ENCODE results near the gene ABLIM3.

ABLIM3 gene

DNA sequence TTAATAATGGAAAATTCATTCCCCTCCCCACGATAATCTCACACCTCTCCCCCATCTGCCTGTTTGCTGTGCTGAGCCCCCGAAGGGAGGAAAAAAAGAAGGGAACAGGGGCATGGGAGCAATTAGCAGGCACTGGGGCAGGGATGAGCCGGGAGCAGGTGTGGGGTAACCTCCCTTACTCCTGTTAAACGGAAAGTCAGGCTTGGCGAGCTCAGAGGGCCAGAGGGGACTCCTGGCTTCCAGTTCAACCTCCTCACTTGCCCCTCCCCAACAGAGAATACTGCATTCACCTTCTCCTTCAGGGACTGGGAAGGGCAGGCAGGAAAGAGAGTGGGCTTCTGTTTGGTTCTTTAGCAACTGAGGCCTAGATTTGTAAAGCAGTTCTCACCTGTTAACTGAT, 131.9 kb downstream of the ABLIM3 start (continued):
- no peak for TF ChIP-seq ZNF565 (CRISPR knock-in tag; conservative IDR thresholded peaks at IDR 0.05; ENCODE audit: low read depth)
- TF ChIP-seq, protein P1, sequence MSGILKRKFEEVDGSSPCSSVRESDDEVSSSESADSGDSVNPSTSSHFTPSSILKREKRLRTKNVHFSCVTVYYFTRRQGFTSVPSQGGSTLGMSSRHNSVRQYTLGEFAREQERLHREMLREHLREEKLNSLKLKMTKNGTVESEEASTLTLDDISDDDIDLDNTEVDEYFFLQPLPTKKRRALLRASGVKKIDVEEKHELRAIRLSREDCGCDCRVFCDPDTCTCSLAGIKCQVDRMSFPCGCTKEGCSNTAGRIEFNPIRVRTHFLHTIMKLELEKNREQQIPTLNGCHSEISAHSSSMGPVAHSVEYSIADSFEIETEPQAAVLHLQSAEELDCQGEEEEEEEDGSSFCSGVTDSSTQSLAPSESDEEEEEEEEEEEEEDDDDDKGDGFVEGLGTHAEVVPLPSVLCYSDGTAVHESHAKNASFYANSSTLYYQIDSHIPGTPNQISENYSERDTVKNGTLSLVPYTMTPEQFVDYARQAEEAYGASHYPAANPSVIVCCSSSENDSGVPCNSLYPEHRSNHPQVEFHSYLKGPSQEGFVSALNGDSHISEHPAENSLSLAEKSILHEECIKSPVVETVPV (CRISPR knock-in tag; IDR thresholded peaks at IDR 0.05), result no peak

DNA sequence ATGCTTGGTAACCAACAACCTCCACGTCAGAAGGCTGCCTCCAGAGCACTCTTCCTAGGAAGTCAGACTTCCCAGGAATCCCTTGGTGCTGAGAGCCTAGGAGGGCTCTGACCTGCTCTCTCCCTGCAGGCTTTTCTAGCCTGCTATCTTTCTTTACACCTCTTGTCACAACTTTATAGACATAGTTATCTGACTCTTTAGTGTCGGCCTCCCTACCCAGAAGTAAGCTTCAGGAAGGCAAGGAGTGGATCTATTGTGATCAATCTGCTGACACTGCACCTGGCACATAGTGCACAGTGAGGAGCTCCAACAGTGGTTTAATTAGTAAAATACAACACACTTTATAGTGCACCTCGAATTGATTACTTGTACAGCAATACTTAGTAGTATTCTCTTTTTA, 132.7 kb downstream of the ABLIM3 start:
- no peak for ATAC-seq
- no peak for TF ChIP-seq ZNF8 (CRISPR knock-in tag; IDR thresholded peaks at IDR 0.05)
- no peak for TF ChIP-seq ZFP3 (CRISPR knock-in tag; IDR thresholded peaks at IDR 0.05)
- no peak for TF ChIP-seq PPARA (CRISPR knock-in tag; IDR thresholded peaks at IDR 0.05; ENCODE audit: borderline replicate concordance)
- TF ChIP-seq TOX (CRISPR knock-in tag; IDR thresholded peaks at IDR 0.05; ENCODE audit: borderline replicate concordance), result no peak

DNA sequence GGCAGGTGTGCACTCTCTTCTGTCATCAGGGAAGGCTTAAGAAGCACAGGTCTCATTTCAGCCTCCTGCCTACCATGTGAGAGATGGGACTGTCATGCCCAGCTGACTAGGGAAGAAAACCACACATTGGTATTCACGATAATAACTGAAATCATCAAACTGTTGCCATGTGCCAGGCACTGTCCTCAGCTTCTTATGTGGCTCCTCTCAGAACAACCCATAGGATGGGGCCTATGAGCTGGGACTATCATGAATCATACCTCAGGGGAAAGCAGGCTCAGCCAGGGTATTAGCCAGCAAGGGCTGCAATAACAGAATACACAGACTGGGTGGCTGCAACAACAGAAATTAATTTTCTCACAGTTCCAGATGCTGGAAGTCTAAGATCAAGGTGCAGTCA, 133.6 kb downstream of the ABLIM3 start:
- no peak for ATAC-seq

More for the DNA sequence above, 133.6 kb downstream of the ABLIM3 start:
- no peak for TF ChIP-seq ZNF8 (CRISPR knock-in tag; IDR thresholded peaks at IDR 0.05)
- TF ChIP-seq TOX (CRISPR knock-in tag; IDR thresholded peaks at IDR 0.05; ENCODE audit: borderline replicate concordance), result no peak
- TF ChIP-seq CSDC2 (CRISPR knock-in tag; IDR thresholded peaks at IDR 0.05), result no peak
- no peak for TF ChIP-seq ZC3H10 (CRISPR knock-in tag; IDR thresholded peaks at IDR 0.05)
- no peak for TF ChIP-seq RARB (CRISPR knock-in tag; IDR thresholded peaks at IDR 0.05)
- no peak for TF ChIP-seq ESRRG (CRISPR knock-in tag; IDR thresholded peaks at IDR 0.05)
- TF ChIP-seq, protein P2, sequence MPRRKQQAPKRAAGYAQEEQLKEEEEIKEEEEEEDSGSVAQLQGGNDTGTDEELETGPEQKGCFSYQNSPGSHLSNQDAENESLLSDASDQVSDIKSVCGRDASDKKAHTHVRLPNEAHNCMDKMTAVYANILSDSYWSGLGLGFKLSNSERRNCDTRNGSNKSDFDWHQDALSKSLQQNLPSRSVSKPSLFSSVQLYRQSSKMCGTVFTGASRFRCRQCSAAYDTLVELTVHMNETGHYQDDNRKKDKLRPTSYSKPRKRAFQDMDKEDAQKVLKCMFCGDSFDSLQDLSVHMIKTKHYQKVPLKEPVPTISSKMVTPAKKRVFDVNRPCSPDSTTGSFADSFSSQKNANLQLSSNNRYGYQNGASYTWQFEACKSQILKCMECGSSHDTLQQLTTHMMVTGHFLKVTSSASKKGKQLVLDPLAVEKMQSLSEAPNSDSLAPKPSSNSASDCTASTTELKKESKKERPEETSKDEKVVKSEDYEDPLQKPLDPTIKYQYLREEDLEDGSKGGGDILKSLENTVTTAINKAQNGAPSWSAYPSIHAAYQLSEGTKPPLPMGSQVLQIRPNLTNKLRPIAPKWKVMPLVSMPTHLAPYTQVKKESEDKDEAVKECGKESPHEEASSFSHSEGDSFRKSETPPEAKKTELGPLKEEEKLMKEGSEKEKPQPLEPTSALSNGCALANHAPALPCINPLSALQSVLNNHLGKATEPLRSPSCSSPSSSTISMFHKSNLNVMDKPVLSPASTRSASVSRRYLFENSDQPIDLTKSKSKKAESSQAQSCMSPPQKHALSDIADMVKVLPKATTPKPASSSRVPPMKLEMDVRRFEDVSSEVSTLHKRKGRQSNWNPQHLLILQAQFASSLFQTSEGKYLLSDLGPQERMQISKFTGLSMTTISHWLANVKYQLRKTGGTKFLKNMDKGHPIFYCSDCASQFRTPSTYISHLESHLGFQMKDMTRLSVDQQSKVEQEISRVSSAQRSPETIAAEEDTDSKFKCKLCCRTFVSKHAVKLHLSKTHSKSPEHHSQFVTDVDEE (CRISPR knock-in tag; IDR thresholded peaks at IDR 0.05), result no peak
- TF ChIP-seq, protein P3, sequence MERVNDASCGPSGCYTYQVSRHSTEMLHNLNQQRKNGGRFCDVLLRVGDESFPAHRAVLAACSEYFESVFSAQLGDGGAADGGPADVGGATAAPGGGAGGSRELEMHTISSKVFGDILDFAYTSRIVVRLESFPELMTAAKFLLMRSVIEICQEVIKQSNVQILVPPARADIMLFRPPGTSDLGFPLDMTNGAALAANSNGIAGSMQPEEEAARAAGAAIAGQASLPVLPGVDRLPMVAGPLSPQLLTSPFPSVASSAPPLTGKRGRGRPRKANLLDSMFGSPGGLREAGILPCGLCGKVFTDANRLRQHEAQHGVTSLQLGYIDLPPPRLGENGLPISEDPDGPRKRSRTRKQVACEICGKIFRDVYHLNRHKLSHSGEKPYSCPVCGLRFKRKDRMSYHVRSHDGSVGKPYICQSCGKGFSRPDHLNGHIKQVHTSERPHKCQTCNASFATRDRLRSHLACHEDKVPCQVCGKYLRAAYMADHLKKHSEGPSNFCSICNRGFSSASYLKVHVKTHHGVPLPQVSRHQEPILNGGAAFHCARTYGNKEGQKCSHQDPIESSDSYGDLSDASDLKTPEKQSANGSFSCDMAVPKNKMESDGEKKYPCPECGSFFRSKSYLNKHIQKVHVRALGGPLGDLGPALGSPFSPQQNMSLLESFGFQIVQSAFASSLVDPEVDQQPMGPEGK (CRISPR knock-in tag; IDR thresholded peaks at IDR 0.05; ENCODE audit: borderline replicate concordance), result no peak
- no peak for TF ChIP-seq BACH2 (CRISPR knock-in tag; IDR thresholded peaks at IDR 0.05; ENCODE audit: borderline replicate concordance)
- no peak for TF ChIP-seq ZNF565 (CRISPR knock-in tag; conservative IDR thresholded peaks at IDR 0.05; ENCODE audit: low read depth)
- TF ChIP-seq, protein P1 (CRISPR knock-in tag; IDR thresholded peaks at IDR 0.05), result no peak
- TF ChIP-seq ZFP3 (CRISPR knock-in tag; IDR thresholded peaks at IDR 0.05), result no peak
- no peak for TF ChIP-seq PPARA (CRISPR knock-in tag; IDR thresholded peaks at IDR 0.05; ENCODE audit: borderline replicate concordance)
- TF ChIP-seq CREB5 (CRISPR knock-in tag; IDR thresholded peaks at IDR 0.05; ENCODE audit: low read depth), result no peak
- TF ChIP-seq, protein P4, sequence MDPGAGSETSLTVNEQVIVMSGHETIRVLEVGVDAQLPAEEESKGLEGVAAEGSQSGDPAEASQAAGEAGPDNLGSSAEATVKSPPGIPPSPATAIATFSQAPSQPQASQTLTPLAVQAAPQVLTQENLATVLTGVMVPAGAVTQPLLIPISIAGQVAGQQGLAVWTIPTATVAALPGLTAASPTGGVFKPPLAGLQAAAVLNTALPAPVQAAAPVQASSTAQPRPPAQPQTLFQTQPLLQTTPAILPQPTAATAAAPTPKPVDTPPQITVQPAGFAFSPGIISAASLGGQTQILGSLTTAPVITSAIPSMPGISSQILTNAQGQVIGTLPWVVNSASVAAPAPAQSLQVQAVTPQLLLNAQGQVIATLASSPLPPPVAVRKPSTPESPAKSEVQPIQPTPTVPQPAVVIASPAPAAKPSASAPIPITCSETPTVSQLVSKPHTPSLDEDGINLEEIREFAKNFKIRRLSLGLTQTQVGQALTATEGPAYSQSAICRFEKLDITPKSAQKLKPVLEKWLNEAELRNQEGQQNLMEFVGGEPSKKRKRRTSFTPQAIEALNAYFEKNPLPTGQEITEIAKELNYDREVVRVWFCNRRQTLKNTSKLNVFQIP (CRISPR knock-in tag; IDR thresholded peaks at IDR 0.05; ENCODE audit: borderline replicate concordance, low read depth), result no peak

All from SK-N-SH treated with all-trans-retinoic acid at 6 μM for 48 hours (cell line).